ENCODE data around the gene PPIE.

PPIE gene

DNA sequence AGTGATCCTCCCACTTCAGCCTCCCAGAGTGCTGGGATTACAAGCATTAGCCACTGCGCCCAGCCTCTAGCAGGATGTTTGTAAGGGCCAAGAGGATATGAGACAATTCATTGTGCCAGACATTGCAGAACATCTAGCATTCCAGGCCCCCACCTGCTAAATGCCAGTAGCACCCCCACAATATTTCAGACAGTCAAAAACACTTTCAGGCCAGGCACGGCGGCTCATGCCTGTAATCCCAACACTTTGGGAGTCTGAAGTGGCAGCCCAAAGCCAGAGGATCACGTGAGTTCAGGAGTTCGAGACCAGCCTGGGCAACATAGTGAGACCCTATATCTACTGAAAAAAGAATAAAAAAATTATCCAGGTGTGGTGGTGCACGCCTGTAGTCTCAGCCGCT, 12.9 kb downstream of the PPIE start:
- H3K4me3 ChIP-seq (ENCODE audit: low read depth, low read length): no peak overlapping the region
- TF ChIP-seq, protein P1, sequence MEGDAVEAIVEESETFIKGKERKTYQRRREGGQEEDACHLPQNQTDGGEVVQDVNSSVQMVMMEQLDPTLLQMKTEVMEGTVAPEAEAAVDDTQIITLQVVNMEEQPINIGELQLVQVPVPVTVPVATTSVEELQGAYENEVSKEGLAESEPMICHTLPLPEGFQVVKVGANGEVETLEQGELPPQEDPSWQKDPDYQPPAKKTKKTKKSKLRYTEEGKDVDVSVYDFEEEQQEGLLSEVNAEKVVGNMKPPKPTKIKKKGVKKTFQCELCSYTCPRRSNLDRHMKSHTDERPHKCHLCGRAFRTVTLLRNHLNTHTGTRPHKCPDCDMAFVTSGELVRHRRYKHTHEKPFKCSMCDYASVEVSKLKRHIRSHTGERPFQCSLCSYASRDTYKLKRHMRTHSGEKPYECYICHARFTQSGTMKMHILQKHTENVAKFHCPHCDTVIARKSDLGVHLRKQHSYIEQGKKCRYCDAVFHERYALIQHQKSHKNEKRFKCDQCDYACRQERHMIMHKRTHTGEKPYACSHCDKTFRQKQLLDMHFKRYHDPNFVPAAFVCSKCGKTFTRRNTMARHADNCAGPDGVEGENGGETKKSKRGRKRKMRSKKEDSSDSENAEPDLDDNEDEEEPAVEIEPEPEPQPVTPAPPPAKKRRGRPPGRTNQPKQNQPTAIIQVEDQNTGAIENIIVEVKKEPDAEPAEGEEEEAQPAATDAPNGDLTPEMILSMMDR (conservative IDR thresholded peaks at IDR 0.05; ENCODE audit: low read depth, low read length): no peak
- DNase-seq (ENCODE audit: low read depth): no peak

GRCh38 chr1:39752703-39753102, 14.0 kb downstream of the PPIE start:
- H3K4me3 ChIP-seq (ENCODE audit: low read depth, low read length): no peak overlapping the region
- DNase-seq (ENCODE audit: low read depth): no peak
- TF ChIP-seq, protein P1 (conservative IDR thresholded peaks at IDR 0.05; ENCODE audit: low read depth, low read length): no peak

GRCh38 chr1:39753132-39754025, 14.7 kb downstream of the PPIE start:
- no peak for DNase-seq (ENCODE audit: low read depth)
- H3K4me3 ChIP-seq (ENCODE audit: low read depth, low read length): no peak overlapping the region

GRCh38 chr1:39754026-39754570, 15.4 kb downstream of the PPIE start:
- no peak overlapping the region for H3K4me3 ChIP-seq (ENCODE audit: low read depth, low read length)
- TF ChIP-seq, protein P1 (conservative IDR thresholded peaks at IDR 0.05; ENCODE audit: low read depth, low read length): no peak
- DNase-seq (ENCODE audit: low read depth): peak; percentile 49

More at GRCh38 chr1:39753132-39754025, 14.7 kb downstream of the PPIE start:
- TF ChIP-seq, protein P1 (conservative IDR thresholded peaks at IDR 0.05; ENCODE audit: low read depth, low read length): no peak

GRCh38 chr1:39754906-39755504, 16.3 kb downstream of the PPIE start:
- peak; percentile 78 for DNase-seq (ENCODE audit: low read depth)
- no peak overlapping the region for H3K4me3 ChIP-seq (ENCODE audit: low read depth, low read length)
- TF ChIP-seq, protein P1 (conservative IDR thresholded peaks at IDR 0.05; ENCODE audit: low read depth, low read length): no peak

DNA sequence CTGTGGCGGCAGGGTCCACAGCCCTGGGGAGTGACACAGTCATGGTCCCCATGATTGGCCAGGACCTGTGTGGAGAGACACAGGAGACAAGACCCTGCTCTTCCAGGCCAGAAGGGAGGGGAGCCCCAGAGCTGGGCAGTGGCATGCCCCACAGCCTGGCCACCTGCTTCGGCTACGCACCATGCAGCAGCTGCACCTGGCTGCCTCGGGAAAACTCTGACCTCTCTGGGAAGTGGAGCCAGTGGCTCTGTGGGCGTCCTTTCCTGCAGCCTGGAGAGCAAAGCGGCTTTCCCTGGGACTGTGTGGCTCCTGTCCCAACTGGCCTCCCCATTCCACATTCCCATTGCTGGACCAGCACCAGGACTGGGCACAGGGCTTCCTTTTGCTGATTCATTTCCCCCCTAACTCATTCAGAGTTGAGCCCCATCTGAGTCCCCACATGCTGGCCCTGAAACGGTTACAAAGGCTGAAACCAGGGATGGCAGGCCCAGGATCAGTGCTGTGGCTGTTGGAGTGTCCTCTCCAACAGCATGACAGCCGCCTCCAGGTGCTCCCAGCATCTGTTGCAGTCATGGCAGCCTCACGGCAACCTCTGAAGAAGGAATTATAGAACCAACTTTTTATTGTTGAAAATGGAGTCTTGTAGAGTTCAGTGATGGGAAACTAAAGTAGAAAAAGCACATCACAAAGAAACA, 17.4 kb downstream of the PPIE start:
- DNase-seq (ENCODE audit: low read depth): no peak
- TF ChIP-seq, protein P1 (conservative IDR thresholded peaks at IDR 0.05; ENCODE audit: low read depth, low read length): no peak
- no peak overlapping the region for H3K4me3 ChIP-seq (ENCODE audit: low read depth, low read length)
